SK-N-SH treated with all-trans-retinoic acid at 6 μM for 48 hours (cell line): ENCODE results near the gene MST1.

ENCODE experiments used
- POU6F1 ChIP-seq: fragments of 250-450 bp; sonication (Bioruptor Pico); IDR thresholded peaks from 2 replicates; pipeline ENCODE4 v1.8.0; 2021; ENCODE audit warnings: low read depth, mild to moderate bottlenecking, moderate library complexity, borderline replicate concordance
- TSHZ2 ChIP-seq: fragments of 250-450 bp; sonication (Bioruptor Pico); IDR thresholded peaks from 2 replicates; pipeline ENCODE4 v1.5.0; 2020; ENCODE audit warnings: mild to moderate bottlenecking, moderate library complexity
- ZFP30 ChIP-seq: fragments of 450-650 bp; formaldehyde crosslinking; IDR thresholded peaks from 2 replicates; pipeline ENCODE4 v1.5.0; 2022; ENCODE audit warnings: mild to moderate bottlenecking, moderate library complexity
- ZNF70 ChIP-seq: fragments of 450-650 bp; formaldehyde crosslinking; IDR thresholded peaks from 2 replicates; pipeline ENCODE4 v1.5.0; 2020; ENCODE audit warnings: mild to moderate bottlenecking, moderate library complexity

- TF ChIP-seq POU6F1 (CRISPR knock-in tag) (no peak), ZFP30 (CRISPR knock-in tag) (no peak), TSHZ2 (CRISPR knock-in tag) (no peak), ZNF70 (CRISPR knock-in tag) (no peak)
Measured at GRCh38 chr3:49725906-49726681, 36.8 kb upstream of the MST1 start.
